Tibial nerve (tissue), 4 donors: ENCODE data around the gene VARS2.

Experiments used
- EP300 ChIP-seq, 2 donors: sonication (generic); formaldehyde crosslinking; IDR thresholded peaks; one replicate each; pipeline ENCODE4 v1.6.1; 2017; ENCODE audit warnings: antibody characterized with exemption in 2 of 2, mild to moderate bottlenecking in 1 of 2
- POLR2A ChIP-seq, 2 donors: fragments of 450-650 bp; IDR thresholded peaks; one replicate each; pipeline ENCODE4 v1.6.1; 2017; ENCODE audit warnings: antibody characterized with exemption in 2 of 2, mild to moderate bottlenecking in 2 of 2, moderate library complexity in 2 of 2
- TF ChIP-seq, protein P1 (sequence below), 5 experiments: fragments of 200-600 bp in 3 of 5; fragments of 450-650 bp in 2 of 5; sonication (generic) in 3 of 5; IDR thresholded peaks; one replicate each; pipeline ENCODE4 v1.5.1; 2016 to 2019; ENCODE audit warnings: antibody characterized with exemption in 5 of 5, mild to moderate bottlenecking in 3 of 5, moderate library complexity in 2 of 5

DNA sequence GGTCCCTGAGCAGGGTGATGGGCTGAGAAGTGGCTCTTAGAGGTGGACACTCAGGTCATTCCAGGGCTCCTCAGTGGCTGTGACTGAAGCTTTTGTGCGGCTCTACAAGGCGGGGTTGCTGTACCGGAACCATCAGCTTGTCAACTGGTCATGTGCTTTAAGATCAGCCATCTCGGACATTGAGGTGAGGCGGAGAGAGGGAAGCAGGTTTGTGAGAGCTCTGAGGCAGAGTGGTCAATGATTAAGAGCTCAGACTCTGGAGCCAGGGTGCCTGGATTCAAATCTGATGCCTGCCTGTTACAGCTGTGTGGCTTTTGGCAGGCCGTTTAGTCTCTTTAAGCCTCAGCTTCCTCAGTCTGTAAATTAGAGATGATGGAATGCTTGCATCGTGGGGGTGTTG is 3.0 kb downstream of the VARS2 start:
- TF ChIP-seq, protein P1, sequence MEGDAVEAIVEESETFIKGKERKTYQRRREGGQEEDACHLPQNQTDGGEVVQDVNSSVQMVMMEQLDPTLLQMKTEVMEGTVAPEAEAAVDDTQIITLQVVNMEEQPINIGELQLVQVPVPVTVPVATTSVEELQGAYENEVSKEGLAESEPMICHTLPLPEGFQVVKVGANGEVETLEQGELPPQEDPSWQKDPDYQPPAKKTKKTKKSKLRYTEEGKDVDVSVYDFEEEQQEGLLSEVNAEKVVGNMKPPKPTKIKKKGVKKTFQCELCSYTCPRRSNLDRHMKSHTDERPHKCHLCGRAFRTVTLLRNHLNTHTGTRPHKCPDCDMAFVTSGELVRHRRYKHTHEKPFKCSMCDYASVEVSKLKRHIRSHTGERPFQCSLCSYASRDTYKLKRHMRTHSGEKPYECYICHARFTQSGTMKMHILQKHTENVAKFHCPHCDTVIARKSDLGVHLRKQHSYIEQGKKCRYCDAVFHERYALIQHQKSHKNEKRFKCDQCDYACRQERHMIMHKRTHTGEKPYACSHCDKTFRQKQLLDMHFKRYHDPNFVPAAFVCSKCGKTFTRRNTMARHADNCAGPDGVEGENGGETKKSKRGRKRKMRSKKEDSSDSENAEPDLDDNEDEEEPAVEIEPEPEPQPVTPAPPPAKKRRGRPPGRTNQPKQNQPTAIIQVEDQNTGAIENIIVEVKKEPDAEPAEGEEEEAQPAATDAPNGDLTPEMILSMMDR (IDR thresholded peaks at IDR 0.05): no peak
- TF ChIP-seq POLR2A (IDR thresholded peaks at IDR 0.05) (no peak), EP300 (IDR thresholded peaks at IDR 0.05) (no peak)
